SJCRH30 (cell line): ENCODE results near the gene MN1. TPM values are rescaled to one million over a fixed set of nuclear protein-coding genes. Genes with fewer than 3 reads are reported as not detected.
A peak's percentile ranks its signal among the peaks of the same experiment; 100 is the strongest.

Experiments
- DNase-seq, 2 experiments: peaks; one replicate each; pipeline ENCODE4 v3.0.0-alpha.2; 2015 to 2020
- H3K27ac ChIP-seq: fragments of 250-450 bp; sonication (Bioruptor Pico); 2 replicates; pipeline ENCODE4 v1.5.1; 2020; ENCODE audit warnings: mild to moderate bottlenecking, moderate library complexity
- H3K27me3 ChIP-seq: fragments of 250-450 bp; sonication (Bioruptor Pico); 2 replicates; pipeline ENCODE4 v1.5.1; 2020; ENCODE audit warnings: mild to moderate bottlenecking, moderate library complexity
- H3K36me3 ChIP-seq: fragments of 250-450 bp; sonication (Bioruptor Pico); 2 replicates; pipeline ENCODE4 v1.5.1; 2020; ENCODE audit warnings: mild to moderate bottlenecking, moderate library complexity
- H3K4me1 ChIP-seq: fragments of 250-450 bp; sonication (Bioruptor Pico); 2 replicates; pipeline ENCODE4 v1.5.1; 2020; ENCODE audit warnings: mild to moderate bottlenecking, moderate library complexity
- H3K4me3 ChIP-seq: fragments of 250-450 bp; sonication (Bioruptor Pico); 2 replicates; pipeline ENCODE4 v1.5.1; 2020; ENCODE audit warnings: mild to moderate bottlenecking, moderate library complexity
- H3K9me3 ChIP-seq: fragments of 250-450 bp; sonication (Bioruptor Pico); replicated peaks from 2 replicates; pipeline ENCODE4 v1.5.1; 2020; ENCODE audit warnings: mild to moderate bottlenecking, moderate library complexity
- total RNA-seq: library from RNA; depleted of rRNA; stranded (reverse); fragments of >200 nt; shearing (Covaris generic); gene quantifications from 2 replicates; pipeline ENCODE4 v1.2.3, GENCODE V29; 2014; rRNA removed

The MN1 gene
- 36.1 and 36.6 TPM in 2 replicates for total RNA-seq

GRCh38 chr22:27801616-27802345 lies at the start of gene MN1:
TSS of gene MN1 (minus strand) at chr22:27801756. CDS start at chr22:27800543, 1,213 bp downstream.
- peak; percentile 74 to 82 for DNase-seq

GRCh38 chr22:27850000-27850521 lies 48.5 kb upstream of the MN1 start:
- no peak for DNase-seq
- H3K4me1 ChIP-seq = no peaks in the 10 kb centered on the region
- no peak overlapping the region for H3K4me3 ChIP-seq
- H3K27ac ChIP-seq = no peak overlapping the region
- no peaks in the 10 kb centered on the region for H3K27me3 ChIP-seq
- no peaks in the 10 kb centered on the region for H3K9me3 ChIP-seq
- H3K36me3 ChIP-seq = peaks cover 62% of the 10 kb centered on the region

More at GRCh38 chr22:27801616-27802345, at the start of gene MN1:
- H3K9me3 ChIP-seq = no peaks in the 10 kb centered on the region
- peak within 1 kb of the TSS; percentile 98 for H3K4me3 ChIP-seq
- peaks cover 17% of the 10 kb centered on the region for H3K4me1 ChIP-seq
- H3K27ac ChIP-seq = peak within 1 kb of the TSS; percentile 90
- peaks cover 24% of the 10 kb centered on the region for H3K36me3 ChIP-seq
- no peaks in the 10 kb centered on the region for H3K27me3 ChIP-seq

GRCh38 chr22:27848005-27848404 lies 46.4 kb upstream of the MN1 start:
- Histone ChIP-seq H3K27ac (no peak overlapping the region), H3K36me3 (peaks cover 42% of the 10 kb centered on the region), H3K9me3 (no peaks in the 10 kb centered on the region), H3K4me1 (no peaks in the 10 kb centered on the region), H3K27me3 (no peaks in the 10 kb centered on the region), H3K4me3 (no peak overlapping the region)
- DNase-seq = no peak

GRCh38 chr22:27846910-27847309 lies 45.4 kb upstream of the MN1 start:
- H3K27ac ChIP-seq = no peak overlapping the region
- H3K36me3 ChIP-seq = peaks cover 35% of the 10 kb centered on the region
- no peak for DNase-seq
- no peak overlapping the region for H3K4me3 ChIP-seq
- no peaks in the 10 kb centered on the region for H3K9me3 ChIP-seq
- H3K27me3 ChIP-seq = no peaks in the 10 kb centered on the region
- no peaks in the 10 kb centered on the region for H3K4me1 ChIP-seq

GRCh38 chr22:27846248-27846757 lies 44.7 kb upstream of the MN1 start:
- Histone ChIP-seq H3K9me3 (no peaks in the 10 kb centered on the region), H3K27ac (no peak overlapping the region), H3K4me3 (no peak overlapping the region), H3K36me3 (peaks cover 29% of the 10 kb centered on the region), H3K4me1 (no peaks in the 10 kb centered on the region), H3K27me3 (no peaks in the 10 kb centered on the region)
- no peak for DNase-seq

- Histone ChIP-seq H3K9me3 (no peaks in the 10 kb centered on the region), H3K4me1 (no peaks in the 10 kb centered on the region), H3K27ac (no peak overlapping the region), H3K4me3 (no peak overlapping the region), H3K36me3 (peaks cover 23% of the 10 kb centered on the region), H3K27me3 (no peaks in the 10 kb centered on the region)
- no peak for DNase-seq
These were observed 44.1 kb upstream of the MN1 start for GRCh38 chr22:27845644-27846043.

GRCh38 chr22:27844656-27845591 lies 43.4 kb upstream of the MN1 start:
- Histone ChIP-seq H3K36me3 (peaks cover 15% of the 10 kb centered on the region), H3K27ac (no peak overlapping the region), H3K4me3 (no peak overlapping the region), H3K4me1 (no peaks in the 10 kb centered on the region), H3K9me3 (no peaks in the 10 kb centered on the region), H3K27me3 (no peaks in the 10 kb centered on the region)
- no peak for DNase-seq

GRCh38 chr22:27844256-27844655 lies 42.7 kb upstream of the MN1 start:
- H3K36me3 ChIP-seq = peaks cover 9% of the 10 kb centered on the region
- H3K4me3 ChIP-seq = no peak overlapping the region
- H3K4me1 ChIP-seq = no peaks in the 10 kb centered on the region
- DNase-seq = no peak
- H3K9me3 ChIP-seq = no peaks in the 10 kb centered on the region
- no peaks in the 10 kb centered on the region for H3K27me3 ChIP-seq
- no peak overlapping the region for H3K27ac ChIP-seq

GRCh38 chr22:27843441-27843840 lies 41.9 kb upstream of the MN1 start:
- H3K27me3 ChIP-seq = no peaks in the 10 kb centered on the region
- no peak overlapping the region for H3K27ac ChIP-seq
- H3K9me3 ChIP-seq = no peaks in the 10 kb centered on the region
- DNase-seq = no peak
- no peaks in the 10 kb centered on the region for H3K4me1 ChIP-seq
- peaks cover 5% of the 10 kb centered on the region for H3K36me3 ChIP-seq
- H3K4me3 ChIP-seq = no peak overlapping the region

GRCh38 chr22:27842669-27843431 lies 41.3 kb upstream of the MN1 start:
- no peak for DNase-seq
- no peaks in the 10 kb centered on the region for H3K27me3 ChIP-seq
- H3K27ac ChIP-seq = no peak overlapping the region

GRCh38 chr22:27842201-27842600 lies 40.6 kb upstream of the MN1 start:
- no peaks in the 10 kb centered on the region for H3K4me1 ChIP-seq
- H3K27me3 ChIP-seq = no peaks in the 10 kb centered on the region
- no peak for DNase-seq
- H3K36me3 ChIP-seq = no peaks in the 10 kb centered on the region
- H3K27ac ChIP-seq = no peak overlapping the region
- no peaks in the 10 kb centered on the region for H3K9me3 ChIP-seq
- no peak overlapping the region for H3K4me3 ChIP-seq

More at GRCh38 chr22:27842669-27843431, 41.3 kb upstream of the MN1 start:
- Histone ChIP-seq H3K4me1 (no peaks in the 10 kb centered on the region), H3K36me3 (no peaks in the 10 kb centered on the region), H3K9me3 (no peaks in the 10 kb centered on the region), H3K4me3 (no peak overlapping the region)

- H3K27ac ChIP-seq = no peak overlapping the region
- H3K9me3 ChIP-seq = no peaks in the 10 kb centered on the region
- H3K27me3 ChIP-seq = no peaks in the 10 kb centered on the region
- H3K36me3 ChIP-seq = no peaks in the 10 kb centered on the region
- H3K4me3 ChIP-seq = no peak overlapping the region
- DNase-seq = no peak
- H3K4me1 ChIP-seq = peaks cover 4% of the 10 kb centered on the region
These were observed 38.9 kb upstream of the MN1 start for GRCh38 chr22:27840436-27840835.

GRCh38 chr22:27839057-27839660 lies 37.6 kb upstream of the MN1 start:
- Histone ChIP-seq H3K4me3 (no peak overlapping the region), H3K9me3 (no peaks in the 10 kb centered on the region), H3K4me1 (peaks cover 4% of the 10 kb centered on the region), H3K27ac (no peak overlapping the region), H3K27me3 (no peaks in the 10 kb centered on the region), H3K36me3 (no peaks in the 10 kb centered on the region)
- no peak for DNase-seq

- Histone ChIP-seq H3K4me1 (peaks cover 4% of the 10 kb centered on the region), H3K27me3 (no peaks in the 10 kb centered on the region), H3K27ac (no peak overlapping the region; the same call in 1 of the 2 replicates), H3K9me3 (no peaks in the 10 kb centered on the region), H3K36me3 (no peaks in the 10 kb centered on the region), H3K4me3 (no peak overlapping the region)
- DNase-seq = no peak
These were observed 34.6 kb upstream of the MN1 start for GRCh38 chr22:27836181-27836580.
